Hepatocyte (in vitro differentiated cells): ENCODE measurements around the gene TRIM61. TPM values are rescaled to one million over a fixed set of nuclear protein-coding genes. Genes with fewer than 3 reads are reported as not detected.

Experiments
- DNase-seq: peaks from one replicate; pipeline ENCODE4 v3.0.0-alpha.2; 2016; ENCODE audit warnings: low spot score
- H2AFZ ChIP-seq: fragments of 200-600 bp; sonication (generic); 2 replicates; pipeline ENCODE4 v1.6.0; 2016; ENCODE audit warnings: antibody characterized with exemption, mild to moderate bottlenecking
- H3K27ac ChIP-seq: fragments of 200-600 bp; sonication (generic); 2 replicates; pipeline ENCODE4 v1.5.1; 2016; ENCODE audit warnings: mild to moderate bottlenecking
- H3K27me3 ChIP-seq: fragments of 200-600 bp; sonication (generic); 2 replicates; pipeline ENCODE4 v1.6.1; 2016
- H3K36me3 ChIP-seq: fragments of 200-600 bp; sonication (generic); replicated peaks from 2 replicates; pipeline ENCODE4 v1.5.1; 2016; ENCODE audit warnings: low read depth; ENCODE audit not compliant: insufficient read depth
- H3K4me1 ChIP-seq: fragments of 200-600 bp; sonication (generic); 2 replicates; pipeline ENCODE4 v1.5.1; 2016; ENCODE audit warnings: mild to moderate bottlenecking, moderate library complexity; ENCODE audit not compliant: insufficient read depth
- H3K4me2 ChIP-seq: fragments of 200-600 bp; sonication (generic); 2 replicates; pipeline ENCODE4 v1.6.0; 2016
- H3K4me3 ChIP-seq: fragments of 200-600 bp; sonication (generic); 2 replicates; pipeline ENCODE4 v1.5.1; 2016; ENCODE audit warnings: mild to moderate bottlenecking
- H3K79me2 ChIP-seq: fragments of 200-600 bp; sonication (generic); 2 replicates; pipeline ENCODE4 v1.6.0; 2017; ENCODE audit warnings: mild to moderate bottlenecking
- H3K9me2 ChIP-seq: fragments of 200-600 bp; sonication (generic); replicated peaks from 2 replicates; pipeline ENCODE4 v1.6.0; 2017; ENCODE audit warnings: mild to moderate bottlenecking; ENCODE audit not compliant: insufficient read depth
- H3K9me3 ChIP-seq: fragments of 200-600 bp; sonication (generic); 2 replicates; pipeline ENCODE4 v1.5.1; 2016; ENCODE audit warnings: low read depth, mild to moderate bottlenecking
- H4K20me1 ChIP-seq: fragments of 200-600 bp; sonication (generic); 2 replicates; pipeline ENCODE4 v1.6.0; 2016; ENCODE audit warnings: mild to moderate bottlenecking; ENCODE audit not compliant: insufficient read depth, poor library complexity, severe bottlenecking
- EZH2 ChIP-seq: fragments of 200-600 bp; sonication (generic); IDR thresholded peaks from 2 replicates; pipeline ENCODE4 v1.6.1; 2016; ENCODE audit warnings: antibody characterized with exemption, mild to moderate bottlenecking, borderline replicate concordance
- EZH2phosphoT487 ChIP-seq: fragments of 200-600 bp; sonication (generic); IDR thresholded peaks from one replicate; pipeline ENCODE4 v1.6.1; 2018; ENCODE audit warnings: antibody characterized with exemption, mild to moderate bottlenecking, low read depth, moderate library complexity; ENCODE audit not compliant: unreplicated experiment, severe bottlenecking
- WGBS: methylation state at CpG from one replicate; pipeline ENCODE4 v1.1.6; 2016; ENCODE audit warnings: low lambda C conversion rate; ENCODE audit errors: missing lambda C conversion rate; 5-methylcytosine and 5-hydroxymethylcytosine counted together
- polyA plus RNA-seq: library from polyadenylated mRNA; unstranded; fragments of >200 nt; fragmentation: Nextera tagmentation; extraction: Ambion mirVana; gene quantifications from 2 replicates; pipeline ENCODE4 v1.2.1, GENCODE V29; 2016
- total RNA-seq: library from RNA; depleted of rRNA; stranded (reverse); fragments of >200 nt; gene quantifications from 2 replicates; pipeline ENCODE4 v1.2.3, GENCODE V29; 2014
- TF ChIP-seq, protein P1 (sequence below): fragments of 200-600 bp; sonication (generic); IDR thresholded peaks from 2 replicates; pipeline ENCODE4 v1.5.1; 2016; ENCODE audit warnings: antibody characterized with exemption, mild to moderate bottlenecking; ENCODE audit not compliant: poor library complexity

Gene TRIM61
- total and polyA plus RNA-seq, 2 experiments from 2014 or later, result not detected

DNA sequence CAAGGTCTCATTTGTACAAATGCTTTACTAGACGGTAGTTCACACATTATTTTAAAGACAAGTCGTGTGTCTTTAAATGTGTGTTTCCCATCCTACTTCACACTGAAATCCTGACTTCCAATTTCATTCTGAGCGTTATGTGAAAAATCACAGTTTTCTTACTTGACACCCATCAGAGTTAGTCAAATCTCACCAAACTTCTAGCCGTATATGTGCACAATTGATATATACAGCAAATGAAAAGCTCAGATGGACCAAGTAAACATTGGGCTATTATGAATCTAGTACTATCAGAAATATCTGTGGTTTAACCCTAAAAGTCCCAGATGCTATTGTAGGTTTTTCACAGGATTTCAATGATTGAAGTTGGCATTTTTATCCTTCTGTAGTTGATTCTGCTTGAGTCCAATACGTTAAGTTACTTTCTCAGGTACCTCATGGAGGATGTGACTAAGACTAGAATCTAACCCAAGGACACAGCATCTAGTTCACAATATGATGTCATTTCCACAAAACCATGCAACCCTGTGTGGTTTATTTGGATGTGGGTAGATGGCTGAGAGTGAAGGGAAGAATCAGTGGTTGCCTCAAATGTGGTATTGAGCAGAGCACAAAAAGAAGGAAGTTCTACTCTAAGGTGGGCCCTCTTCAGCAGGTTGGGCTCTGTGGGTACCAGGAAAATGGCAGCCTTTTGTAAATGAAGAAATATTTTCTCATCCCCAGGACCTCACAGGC, 32.2 kb upstream of the TRIM61 start:
- no peaks in the 10 kb centered on the region for H3K79me2 ChIP-seq
- H3K27me3 ChIP-seq, result no peaks in the 10 kb centered on the region
- H3K4me3 ChIP-seq, result no peak overlapping the region
- H2AFZ ChIP-seq, result no peak overlapping the region
- DNase-seq, result no peak
- H3K4me2 ChIP-seq, result no peak overlapping the region
- H4K20me1 ChIP-seq, result no peaks in the 10 kb centered on the region
- 92% methylated on average over 5 of the region's 5 CpGs for WGBS
- no peaks in the 10 kb centered on the region for H3K4me1 ChIP-seq
- no peaks in the 10 kb centered on the region for H3K36me3 ChIP-seq
- no peak overlapping the region for H3K27ac ChIP-seq
- H3K9me3 ChIP-seq, result no peaks in the 10 kb centered on the region
- TF ChIP-seq EZH2phosphoT487 (no peak), EZH2 (no peak)
- TF ChIP-seq, protein P1, sequence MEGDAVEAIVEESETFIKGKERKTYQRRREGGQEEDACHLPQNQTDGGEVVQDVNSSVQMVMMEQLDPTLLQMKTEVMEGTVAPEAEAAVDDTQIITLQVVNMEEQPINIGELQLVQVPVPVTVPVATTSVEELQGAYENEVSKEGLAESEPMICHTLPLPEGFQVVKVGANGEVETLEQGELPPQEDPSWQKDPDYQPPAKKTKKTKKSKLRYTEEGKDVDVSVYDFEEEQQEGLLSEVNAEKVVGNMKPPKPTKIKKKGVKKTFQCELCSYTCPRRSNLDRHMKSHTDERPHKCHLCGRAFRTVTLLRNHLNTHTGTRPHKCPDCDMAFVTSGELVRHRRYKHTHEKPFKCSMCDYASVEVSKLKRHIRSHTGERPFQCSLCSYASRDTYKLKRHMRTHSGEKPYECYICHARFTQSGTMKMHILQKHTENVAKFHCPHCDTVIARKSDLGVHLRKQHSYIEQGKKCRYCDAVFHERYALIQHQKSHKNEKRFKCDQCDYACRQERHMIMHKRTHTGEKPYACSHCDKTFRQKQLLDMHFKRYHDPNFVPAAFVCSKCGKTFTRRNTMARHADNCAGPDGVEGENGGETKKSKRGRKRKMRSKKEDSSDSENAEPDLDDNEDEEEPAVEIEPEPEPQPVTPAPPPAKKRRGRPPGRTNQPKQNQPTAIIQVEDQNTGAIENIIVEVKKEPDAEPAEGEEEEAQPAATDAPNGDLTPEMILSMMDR, result no peak
- H3K9me2 ChIP-seq, result no peaks in the 10 kb centered on the region

DNA sequence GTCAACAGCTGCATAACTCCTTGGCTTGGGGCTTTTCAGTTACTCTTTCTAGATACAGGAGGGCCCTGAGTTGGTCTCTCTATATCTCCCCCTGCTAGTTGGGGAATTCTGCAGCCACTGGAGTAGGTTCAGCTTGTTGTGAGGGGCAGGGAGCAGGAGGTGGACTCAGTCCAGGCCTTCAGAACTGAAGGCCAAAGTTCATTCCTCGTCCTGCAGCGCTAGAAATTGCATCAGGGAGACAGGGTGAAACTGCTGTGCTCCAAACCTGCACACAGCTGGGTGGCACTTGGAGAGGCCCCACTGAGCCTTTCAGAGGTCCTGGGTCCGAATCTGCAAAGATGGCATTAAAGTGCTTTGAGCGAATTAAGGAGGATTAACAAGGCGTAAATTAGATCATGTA, 29.4 kb upstream of the TRIM61 start:
- Histone ChIP-seq H3K9me3 (no peaks in the 10 kb centered on the region), H2AFZ (no peak overlapping the region), H3K9me2 (no peaks in the 10 kb centered on the region), H3K27ac (no peak overlapping the region), H3K36me3 (no peaks in the 10 kb centered on the region), H3K4me2 (no peak overlapping the region), H4K20me1 (no peaks in the 10 kb centered on the region), H3K27me3 (no peaks in the 10 kb centered on the region), H3K4me3 (no peak overlapping the region), H3K4me1 (no peaks in the 10 kb centered on the region), H3K79me2 (no peaks in the 10 kb centered on the region)
- 74% methylated on average over 5 of the region's 5 CpGs for WGBS
- DNase-seq, result no peak
- TF ChIP-seq EZH2 (no peak), EZH2phosphoT487 (no peak)
- TF ChIP-seq, protein P1, result no peak

GRCh38 chr4:165006456-165006855, 29.0 kb upstream of the TRIM61 start:
- no peak overlapping the region for H2AFZ ChIP-seq
- H3K4me2 ChIP-seq, result no peak overlapping the region
- H3K9me3 ChIP-seq, result no peaks in the 10 kb centered on the region
- H3K4me1 ChIP-seq, result no peaks in the 10 kb centered on the region
- 85% methylated on average over 9 of the region's 9 CpGs for WGBS
- H4K20me1 ChIP-seq, result no peaks in the 10 kb centered on the region
- no peaks in the 10 kb centered on the region for H3K9me2 ChIP-seq
- no peaks in the 10 kb centered on the region for H3K36me3 ChIP-seq
- no peak overlapping the region for H3K4me3 ChIP-seq
- no peak for DNase-seq
- no peaks in the 10 kb centered on the region for H3K27me3 ChIP-seq
- H3K79me2 ChIP-seq, result no peaks in the 10 kb centered on the region
- no peak overlapping the region for H3K27ac ChIP-seq
- TF ChIP-seq EZH2 (no peak), EZH2phosphoT487 (no peak)
- TF ChIP-seq, protein P1, result no peak
